Smooth muscle cell (in vitro differentiated cells): ENCODE results near the gene RARB. TPM values are rescaled to one million over a fixed set of nuclear protein-coding genes. Genes with fewer than 3 reads are reported as not detected.

Experiments used
- DNase-seq: peaks from one replicate; lab custom pipeline; 2025; ENCODE audit not compliant: unreplicated experiment; lab: John Stamatoyannopoulos, UW
- H2AFZ ChIP-seq: fragments of 200-600 bp; sonication (generic); 2 replicates; pipeline ENCODE4 v1.6.0; 2016; ENCODE audit warnings: antibody characterized with exemption, low read depth, mild to moderate bottlenecking
- H3F3A ChIP-seq: fragments of 200-600 bp; sonication (generic); 2 replicates; pipeline ENCODE4 v1.6.0; 2017; ENCODE audit warnings: antibody characterized with exemption, low read depth
- H3K27ac ChIP-seq: fragments of 200-600 bp; sonication (generic); 2 replicates; pipeline ENCODE4 v1.5.1; 2016; ENCODE audit warnings: low read depth, mild to moderate bottlenecking
- H3K27me3 ChIP-seq: fragments of 200-600 bp; sonication (generic); 2 replicates; pipeline ENCODE4 v1.6.1; 2016; ENCODE audit warnings: low read depth, mild to moderate bottlenecking
- H3K36me3 ChIP-seq: fragments of 200-600 bp; sonication (generic); 2 replicates; pipeline ENCODE4 v1.5.1; 2016; ENCODE audit warnings: low read depth
- H3K4me1 ChIP-seq: fragments of 200-600 bp; sonication (generic); 2 replicates; pipeline ENCODE4 v1.5.1; 2016; ENCODE audit warnings: low read depth
- H3K4me2 ChIP-seq: fragments of 200-600 bp; sonication (generic); 2 replicates; pipeline ENCODE4 v1.6.0; 2016; ENCODE audit warnings: mild to moderate bottlenecking
- H3K4me3 ChIP-seq: fragments of 200-600 bp; sonication (generic); 2 replicates; pipeline ENCODE4 v1.5.1; 2016; ENCODE audit warnings: mild to moderate bottlenecking
- H3K79me2 ChIP-seq: fragments of 200-600 bp; sonication (generic); 2 replicates; pipeline ENCODE4 v1.6.0; 2016; ENCODE audit warnings: low read depth, mild to moderate bottlenecking
- H3K9ac ChIP-seq: fragments of 200-600 bp; sonication (generic); 2 replicates; pipeline ENCODE4 v1.6.0; 2016; ENCODE audit warnings: low read depth
- H3K9me3 ChIP-seq: fragments of 200-600 bp; sonication (generic); replicated peaks from 2 replicates; pipeline ENCODE4 v1.5.1; 2016; ENCODE audit warnings: low read depth
- H4K20me1 ChIP-seq: fragments of 200-600 bp; sonication (generic); 2 replicates; pipeline ENCODE4 v1.6.0; 2016; ENCODE audit warnings: low read depth
- CTCF ChIP-seq: fragments of 200-600 bp; sonication (generic); IDR thresholded peaks from 2 replicates; pipeline ENCODE4 v1.5.1; 2017; ENCODE audit warnings: borderline replicate concordance, mild to moderate bottlenecking, antibody characterized with exemption; ENCODE audit not compliant: insufficient read depth, poor library complexity, severe bottlenecking
- WGBS: methylation state at CpG from one replicate; pipeline ENCODE4 v1.1.7; 2016; ENCODE audit warnings: low lambda C conversion rate; 5-methylcytosine and 5-hydroxymethylcytosine counted together
- polyA plus RNA-seq: library from polyadenylated mRNA; unstranded; fragments of >200 nt; fragmentation: Nextera tagmentation; extraction: Ambion mirVana; gene quantifications from 2 replicates; pipeline ENCODE4 v1.2.1, GENCODE V29; 2016
- total RNA-seq: library from RNA; depleted of rRNA; stranded (reverse); fragments of >200 nt; gene quantifications from 2 replicates; pipeline ENCODE4 v1.2.3, GENCODE V29; 2014

RARB gene
- total and polyA plus RNA-seq, 2 experiments from 2014 or later = 88.1 to 106 TPM

DNA sequence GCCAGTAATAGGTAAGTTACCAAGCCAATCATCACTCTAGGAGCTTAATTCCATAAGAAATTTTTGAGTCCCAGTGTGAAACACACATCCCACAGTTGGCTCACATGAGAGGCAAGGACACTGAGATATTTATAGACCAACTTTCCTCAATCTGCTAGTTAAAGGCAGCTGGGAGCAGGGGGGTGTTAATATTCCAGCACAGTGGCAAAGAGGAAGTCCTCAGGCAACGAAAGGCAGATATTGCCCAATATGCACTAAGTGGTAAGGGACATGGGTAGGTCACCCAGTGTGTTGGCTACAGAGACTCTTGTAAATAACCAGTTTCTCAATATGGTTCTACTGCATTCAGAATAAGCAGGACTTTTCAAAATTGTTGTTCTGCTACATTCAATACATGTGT lies 175.6 kb downstream of the RARB start:
- no peaks in the 10 kb centered on the region for H3K79me2 ChIP-seq
- peak overlapping the region; percentile 78 for H3K27ac ChIP-seq
- DNase-seq = no peak
- H3K36me3 ChIP-seq = peaks cover 5% of the 10 kb centered on the region
- peak overlapping the region; percentile 71 for H3K4me2 ChIP-seq
- peak overlapping the region; percentile 18 for H3K9ac ChIP-seq
- peaks cover 19% of the 10 kb centered on the region for H4K20me1 ChIP-seq
- H3K4me1 ChIP-seq = peaks cover 16% of the 10 kb centered on the region
- no peaks in the 10 kb centered on the region for H3K9me3 ChIP-seq
- no peak for TF ChIP-seq CTCF
- no peak overlapping the region for H3K4me3 ChIP-seq
- H2AFZ ChIP-seq = no peak overlapping the region
- WGBS = 11% methylated on average over 1 of the region's 1 CpG
- H3K27me3 ChIP-seq = no peaks in the 10 kb centered on the region
- H3F3A ChIP-seq = peaks cover 35% of the 10 kb centered on the region

- Histone ChIP-seq H4K20me1 (peaks cover 19% of the 10 kb centered on the region), H3K9ac (peak overlapping the region; percentile 20), H3K4me3 (no peak overlapping the region), H3K27me3 (no peaks in the 10 kb centered on the region), H3K9me3 (no peaks in the 10 kb centered on the region), H3K27ac (peak overlapping the region; percentile 78), H3K4me2 (peak overlapping the region; percentile 71), H3F3A (peaks cover 33% of the 10 kb centered on the region), H3K36me3 (peaks cover 11% of the 10 kb centered on the region), H2AFZ (no peak overlapping the region), H3K79me2 (no peaks in the 10 kb centered on the region), H3K4me1 (peaks cover 16% of the 10 kb centered on the region)
- no peak for DNase-seq
- TF ChIP-seq CTCF = no peak
- 15% methylated on average over 5 of the region's 5 CpGs for WGBS
Observed at GRCh38 chr3:25604107-25604805, 176.2 kb downstream of the RARB start.

GRCh38 chr3:25610167-25610566 lies 182.1 kb downstream of the RARB start:
- TF ChIP-seq CTCF = no peak
- peaks cover 39% of the 10 kb centered on the region for H3K36me3 ChIP-seq
- H3K27ac ChIP-seq = no peak overlapping the region
- H3K9ac ChIP-seq = no peak overlapping the region
- peaks cover 16% of the 10 kb centered on the region for H3F3A ChIP-seq
- no peak overlapping the region for H2AFZ ChIP-seq
- H3K4me2 ChIP-seq = no peak overlapping the region
- H3K9me3 ChIP-seq = no peaks in the 10 kb centered on the region
- peaks cover 6% of the 10 kb centered on the region for H4K20me1 ChIP-seq
- H3K27me3 ChIP-seq = no peaks in the 10 kb centered on the region
- H3K79me2 ChIP-seq = no peaks in the 10 kb centered on the region
- DNase-seq = no peak
- H3K4me1 ChIP-seq = peaks cover 4% of the 10 kb centered on the region
- 96% methylated on average over 1 of the region's 1 CpG for WGBS
- no peak overlapping the region for H3K4me3 ChIP-seq

GRCh38 chr3:25610779-25611178 lies 182.7 kb downstream of the RARB start:
- no peaks in the 10 kb centered on the region for H3K27me3 ChIP-seq
- peaks cover 10% of the 10 kb centered on the region for H3F3A ChIP-seq
- H3K79me2 ChIP-seq = no peaks in the 10 kb centered on the region
- no peaks in the 10 kb centered on the region for H3K4me1 ChIP-seq
- H3K4me3 ChIP-seq = no peak overlapping the region
- H3K36me3 ChIP-seq = peaks cover 45% of the 10 kb centered on the region
- H4K20me1 ChIP-seq = peaks cover 5% of the 10 kb centered on the region
- DNase-seq = no peak
- no peak overlapping the region for H3K27ac ChIP-seq
- H2AFZ ChIP-seq = no peak overlapping the region
- no peak for TF ChIP-seq CTCF
- no peak overlapping the region for H3K9ac ChIP-seq
- H3K9me3 ChIP-seq = no peaks in the 10 kb centered on the region
- H3K4me2 ChIP-seq = no peak overlapping the region
